ENCODE data around the gene DAPL1. TPM values are rescaled to one million over a fixed set of nuclear protein-coding genes. Genes with fewer than 3 reads are reported as not detected.

DAPL1 gene
- total RNA-seq, 2 donors from 2014 or later = not detected

- H3K9ac ChIP-seq (ENCODE audit: extremely low read depth, low read length, poor library complexity, severe bottlenecking) = no peak overlapping the region
- WGBS, 2 experiments (ENCODE audit: insufficient coverage in 1 of 2, insufficient read length in 1 of 2) = 82 to 91% methylated on average over 2 to 3 of the region's 4 CpGs
- H3K27ac Mint-ChIP-seq = no peak overlapping the region
- H3K27me3 ChIP-seq (ENCODE audit: control insufficient read depth, insufficient read depth, low read length, poor library complexity, severe bottlenecking) = no peaks in the 10 kb centered on the region
- H3K27me3 Mint-ChIP-seq (ENCODE audit: insufficient read depth) = peaks cover 1% of the 10 kb centered on the region
- no peaks in the 10 kb centered on the region for H3K4me1 ChIP-seq (ENCODE audit: control insufficient read depth, insufficient read depth, low read length)
- no peak overlapping the region for H3K4me3 ChIP-seq (ENCODE audit: low read length)
- DNase-seq = no peak
- no peak for TF ChIP-seq CTCF (conservative IDR thresholded peaks at IDR 0.05)
- no peak overlapping the region for H3K27ac ChIP-seq (ENCODE audit: low read depth, low read length)
- no peaks in the 10 kb centered on the region for H3K36me3 ChIP-seq (ENCODE audit: control insufficient read depth, insufficient read depth, low read length)
- no peaks in the 10 kb centered on the region for H3K9me3 ChIP-seq (ENCODE audit: control insufficient read depth, low read length)
- no peak overlapping the region for H3K4me3 Mint-ChIP-seq
- no peaks in the 10 kb centered on the region for H3K36me3 Mint-ChIP-seq (ENCODE audit: low read depth)
- no peaks in the 10 kb centered on the region for H3K9me3 Mint-ChIP-seq
- no peaks in the 10 kb centered on the region for H3K4me1 Mint-ChIP-seq
Observed at GRCh38 chr2:158809816-158810215, 14.7 kb downstream of the DAPL1 start.

GRCh38 chr2:158810731-158811460 is 15.8 kb downstream of the DAPL1 start:
- no peak overlapping the region for H3K9ac ChIP-seq (ENCODE audit: extremely low read depth, low read length, poor library complexity, severe bottlenecking)
- Mint-ChIP-seq H3K27ac (no peak overlapping the region), H3K4me1 (no peaks in the 10 kb centered on the region), H3K36me3 (ENCODE audit: low read depth) (no peaks in the 10 kb centered on the region), H3K4me3 (no peak overlapping the region), H3K9me3 (no peaks in the 10 kb centered on the region), H3K27me3 (ENCODE audit: insufficient read depth) (peaks cover 1% of the 10 kb centered on the region)
- no peaks in the 10 kb centered on the region for H3K9me3 ChIP-seq (ENCODE audit: control insufficient read depth, low read length)
- TF ChIP-seq CTCF (conservative IDR thresholded peaks at IDR 0.05) = no peak
- no peak overlapping the region for H3K4me3 ChIP-seq (ENCODE audit: low read length)
- no peaks in the 10 kb centered on the region for H3K27me3 ChIP-seq (ENCODE audit: control insufficient read depth, insufficient read depth, low read length, poor library complexity, severe bottlenecking)
- H3K27ac ChIP-seq (ENCODE audit: low read depth, low read length) = no peak overlapping the region
- no peaks in the 10 kb centered on the region for H3K36me3 ChIP-seq (ENCODE audit: control insufficient read depth, insufficient read depth, low read length)
- H3K4me1 ChIP-seq (ENCODE audit: control insufficient read depth, insufficient read depth, low read length) = no peaks in the 10 kb centered on the region
- no peak for DNase-seq
- WGBS, 2 experiments (ENCODE audit: insufficient coverage in 1 of 2, insufficient read length in 1 of 2) = 82 to 88% methylated on average over 6 of the region's 6 CpGs

- no peak for TF ChIP-seq CTCF (conservative IDR thresholded peaks at IDR 0.05)
- Histone ChIP-seq H3K36me3 (ENCODE audit: control insufficient read depth, insufficient read depth, low read length) (no peaks in the 10 kb centered on the region), H3K27ac (ENCODE audit: low read depth, low read length) (no peak overlapping the region), H3K4me1 (ENCODE audit: control insufficient read depth, insufficient read depth, low read length) (no peaks in the 10 kb centered on the region), H3K27me3 (ENCODE audit: control insufficient read depth, insufficient read depth, low read length, poor library complexity, severe bottlenecking) (no peaks in the 10 kb centered on the region), H3K9ac (ENCODE audit: extremely low read depth, low read length, poor library complexity, severe bottlenecking) (no peak overlapping the region), H3K4me3 (ENCODE audit: low read length) (no peak overlapping the region), H3K9me3 (ENCODE audit: control insufficient read depth, low read length) (no peaks in the 10 kb centered on the region)
- H3K27me3 Mint-ChIP-seq (ENCODE audit: insufficient read depth) = peaks cover 1% of the 10 kb centered on the region
- WGBS, 2 experiments (ENCODE audit: insufficient coverage in 1 of 2, insufficient read length in 1 of 2) = 78 to 100% methylated on average over 1 of the region's 1 CpG
- no peak overlapping the region for H3K27ac Mint-ChIP-seq
- no peaks in the 10 kb centered on the region for H3K9me3 Mint-ChIP-seq
- DNase-seq = no peak
- H3K4me1 Mint-ChIP-seq = peaks cover 4% of the 10 kb centered on the region
- H3K36me3 Mint-ChIP-seq (ENCODE audit: low read depth) = no peaks in the 10 kb centered on the region
- no peak overlapping the region for H3K4me3 Mint-ChIP-seq
Observed at GRCh38 chr2:158815166-158815565, 20.0 kb downstream of the DAPL1 start.

All from endodermal cell (in vitro differentiated cells).